ENCODE results near the gene MECR.
A peak's percentile ranks its signal among the peaks of the same experiment; 100 is the strongest.
"Not testable (repeated sequence)": the region's sequence is repeated elsewhere in the genome, so short reads cannot be mapped to it uniquely, and the experiment has no call there.

The MECR gene

GRCh38 chr1:29150346-29150745 is 80.4 kb downstream of the MECR start:
- Histone ChIP-seq H3K79me1 (replicated peaks; ENCODE audit: low read length, poor library complexity, severe bottlenecking) (peaks cover 37% of the 10 kb centered on the region), H3K36me3 (ENCODE audit: control insufficient read depth in 1 of 2, insufficient read depth in 2 of 2, low read depth in 1 of 2, low read length in 2 of 2) (peaks cover 68 to 90% of the 10 kb centered on the region in 2 experiments)
- H2AK5ac ChIP-seq (ENCODE audit: low read length, severe bottlenecking); H2BK12ac ChIP-seq (ENCODE audit: low read length in 2 of 2); H2BK120ac ChIP-seq (ENCODE audit: low read depth, low read length); H3K4me3 ChIP-seq (ENCODE audit: insufficient read depth in 1 of 2, low read depth in 1 of 2, low read length in 2 of 2); H3K18ac ChIP-seq (ENCODE audit: low read depth in 1 of 2, low read length in 2 of 2); H3K9me3 ChIP-seq (ENCODE audit: control insufficient read depth, low read length); H3K4me2 ChIP-seq (ENCODE audit: low read length, poor library complexity, severe bottlenecking); H3K23ac ChIP-seq (ENCODE audit: low read length in 2 of 2); H2BK5ac ChIP-seq (ENCODE audit: low read depth, low read length, poor library complexity, severe bottlenecking); H3K27ac ChIP-seq (ENCODE audit: low read length, poor library complexity, severe bottlenecking); H3K4ac ChIP-seq (ENCODE audit: low read depth in 1 of 2, low read length in 2 of 2); H4K91ac ChIP-seq (ENCODE audit: low read length); H2BK15ac ChIP-seq (ENCODE audit: low read depth, poor library complexity, severe bottlenecking); H4K8ac ChIP-seq (ENCODE audit: low read length); H3K4me1 ChIP-seq (ENCODE audit: control insufficient read depth, insufficient read depth, low read depth, low read length); H3K14ac ChIP-seq (ENCODE audit: low read length in 2 of 2); H2AFZ ChIP-seq (ENCODE audit: low read depth, low read length); H3K9ac ChIP-seq (ENCODE audit: low read length); H3K27me3 ChIP-seq (ENCODE audit: control insufficient read depth in 1 of 2, insufficient read depth in 1 of 2, low read length in 2 of 2); DNase-seq: not testable (repeated sequence)
- WGBS = 96% methylated on average over 8 of the region's 9 CpGs

GRCh38 chr1:29148656-29149491 is 81.9 kb downstream of the MECR start:
- Histone ChIP-seq H2AK5ac (ENCODE audit: low read length, severe bottlenecking) (no peak overlapping the region), H3K18ac (ENCODE audit: low read depth in 1 of 2, low read length in 2 of 2) (no peak overlapping the region), H3K4me3 (ENCODE audit: insufficient read depth in 1 of 2, low read depth in 1 of 2, low read length in 2 of 2) (no peak overlapping the region), H3K27ac (ENCODE audit: low read length, poor library complexity, severe bottlenecking) (no peak overlapping the region), H3K36me3 (ENCODE audit: control insufficient read depth in 1 of 2, insufficient read depth in 2 of 2, low read depth in 1 of 2, low read length in 2 of 2) (peaks cover 66 to 78% of the 10 kb centered on the region in 2 experiments), H2BK12ac (ENCODE audit: low read length in 2 of 2) (no peak overlapping the region), H3K9me3 (ENCODE audit: control insufficient read depth, low read length) (no peaks in the 10 kb centered on the region), H2BK120ac (ENCODE audit: low read depth, low read length) (no peak overlapping the region), H4K91ac (ENCODE audit: low read length) (no peak overlapping the region), H3K23ac (ENCODE audit: low read length in 2 of 2) (no peak overlapping the region), H3K4me1 (ENCODE audit: control insufficient read depth, insufficient read depth, low read depth, low read length) (no peaks in the 10 kb centered on the region), H2BK15ac (ENCODE audit: low read depth, poor library complexity, severe bottlenecking) (no peak overlapping the region), H3K4me2 (ENCODE audit: low read length, poor library complexity, severe bottlenecking) (no peak overlapping the region), H3K9ac (ENCODE audit: low read length) (no peak overlapping the region), H3K27me3 (ENCODE audit: control insufficient read depth in 1 of 2, insufficient read depth in 1 of 2, low read length in 2 of 2) (no peaks in the 10 kb centered on the region), H4K8ac (ENCODE audit: low read length) (no peak overlapping the region), H2AFZ (ENCODE audit: low read depth, low read length) (no peak overlapping the region), H3K79me1 (replicated peaks; ENCODE audit: low read length, poor library complexity, severe bottlenecking) (peaks cover 33% of the 10 kb centered on the region), H3K4ac (ENCODE audit: low read depth in 1 of 2, low read length in 2 of 2) (no peak overlapping the region), H2BK5ac (ENCODE audit: low read depth, low read length, poor library complexity, severe bottlenecking) (no peak overlapping the region), H3K14ac (ENCODE audit: low read length in 2 of 2) (no peak overlapping the region)
- WGBS = 95% methylated on average over 35 of the region's 35 CpGs
- DNase-seq = no peak

- no peak overlapping the region for H3K23ac ChIP-seq (ENCODE audit: low read length in 2 of 2)
- H2BK15ac ChIP-seq (ENCODE audit: low read depth, poor library complexity, severe bottlenecking) = no peak overlapping the region
- no peak overlapping the region for H4K8ac ChIP-seq (ENCODE audit: low read length)
- no peak overlapping the region for H3K4ac ChIP-seq (ENCODE audit: low read depth in 1 of 2, low read length in 2 of 2)
- no peaks in the 10 kb centered on the region for H3K9me3 ChIP-seq (ENCODE audit: control insufficient read depth, low read length)
- no peak overlapping the region for H2AFZ ChIP-seq (ENCODE audit: low read depth, low read length)
- H3K36me3 ChIP-seq (ENCODE audit: control insufficient read depth in 1 of 2, insufficient read depth in 2 of 2, low read depth in 1 of 2, low read length in 2 of 2) = peaks cover 51 to 58% of the 10 kb centered on the region in 2 experiments
- H3K27ac ChIP-seq (ENCODE audit: low read length, poor library complexity, severe bottlenecking) = peak overlapping the region; percentile 15
- H3K4me3 ChIP-seq (ENCODE audit: insufficient read depth in 1 of 2, low read depth in 1 of 2, low read length in 2 of 2) = no peak overlapping the region
- no peaks in the 10 kb centered on the region for H3K27me3 ChIP-seq (ENCODE audit: control insufficient read depth in 1 of 2, insufficient read depth in 1 of 2, low read length in 2 of 2)
- H3K14ac ChIP-seq (ENCODE audit: low read length in 2 of 2) = no peak overlapping the region
- H2BK12ac ChIP-seq (ENCODE audit: low read length in 2 of 2) = no peak overlapping the region
- H4K91ac ChIP-seq (ENCODE audit: low read length) = no peak overlapping the region
- H2AK5ac ChIP-seq (ENCODE audit: low read length, severe bottlenecking) = no peak overlapping the region
- peak overlapping the region; percentile 71 for H3K9ac ChIP-seq (ENCODE audit: low read length)
- H2BK5ac ChIP-seq (ENCODE audit: low read depth, low read length, poor library complexity, severe bottlenecking) = no peak overlapping the region
- H3K4me1 ChIP-seq (ENCODE audit: control insufficient read depth, insufficient read depth, low read depth, low read length) = no peaks in the 10 kb centered on the region
- WGBS = 96% methylated on average over 8 of the region's 8 CpGs
- H3K4me2 ChIP-seq (ENCODE audit: low read length, poor library complexity, severe bottlenecking) = no peak overlapping the region
- no peak for DNase-seq
- no peak overlapping the region for H3K18ac ChIP-seq (ENCODE audit: low read depth in 1 of 2, low read length in 2 of 2)
- H2BK120ac ChIP-seq (ENCODE audit: low read depth, low read length) = no peak overlapping the region
- peaks cover 27% of the 10 kb centered on the region for H3K79me1 ChIP-seq (replicated peaks; ENCODE audit: low read length, poor library complexity, severe bottlenecking)
Measured at GRCh38 chr1:29145739-29146437, 84.8 kb downstream of the MECR start.

DNA sequence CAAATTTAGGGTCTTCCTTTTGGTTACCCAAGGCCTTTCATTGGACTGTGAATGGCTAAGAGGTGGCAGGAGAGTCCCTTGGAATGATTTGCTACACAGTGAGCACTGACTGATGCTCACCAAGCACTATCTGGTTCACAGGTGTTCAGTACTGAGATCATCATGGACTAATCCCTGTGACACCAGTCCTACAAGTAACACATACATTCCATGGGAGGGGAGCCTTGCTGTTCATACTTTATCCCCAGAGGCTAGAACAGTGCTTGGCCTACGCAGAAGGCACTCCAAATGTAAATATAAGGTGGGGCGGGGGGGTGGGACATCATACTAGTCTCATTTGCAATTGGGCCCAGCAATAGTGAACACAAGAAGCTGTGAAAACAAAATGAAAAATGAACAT is 86.6 kb downstream of the MECR start:
- Histone ChIP-seq H4K8ac (ENCODE audit: low read length) (no peak overlapping the region), H3K9me3 (ENCODE audit: control insufficient read depth, low read length) (no peaks in the 10 kb centered on the region), H3K36me3 (ENCODE audit: control insufficient read depth in 1 of 2, insufficient read depth in 2 of 2, low read depth in 1 of 2, low read length in 2 of 2) (peaks cover 36 to 43% of the 10 kb centered on the region in 2 experiments), H2BK5ac (ENCODE audit: low read depth, low read length, poor library complexity, severe bottlenecking) (no peak overlapping the region), H4K91ac (ENCODE audit: low read length) (no peak overlapping the region), H2AFZ (ENCODE audit: low read depth, low read length) (no peak overlapping the region), H2BK15ac (ENCODE audit: low read depth, poor library complexity, severe bottlenecking) (no peak overlapping the region), H2BK12ac (ENCODE audit: low read length in 2 of 2) (no peak overlapping the region), H2AK5ac (ENCODE audit: low read length, severe bottlenecking) (no peak overlapping the region), H3K4me2 (ENCODE audit: low read length, poor library complexity, severe bottlenecking) (no peak overlapping the region), H3K27ac (ENCODE audit: low read length, poor library complexity, severe bottlenecking) (no peak overlapping the region), H3K14ac (ENCODE audit: low read length in 2 of 2) (no peak overlapping the region), H3K18ac (ENCODE audit: low read depth in 1 of 2, low read length in 2 of 2) (no peak overlapping the region), H2BK120ac (ENCODE audit: low read depth, low read length) (no peak overlapping the region), H3K79me1 (replicated peaks; ENCODE audit: low read length, poor library complexity, severe bottlenecking) (peaks cover 19% of the 10 kb centered on the region), H3K4ac (ENCODE audit: low read depth in 1 of 2, low read length in 2 of 2) (no peak overlapping the region), H3K4me1 (ENCODE audit: control insufficient read depth, insufficient read depth, low read depth, low read length) (no peaks in the 10 kb centered on the region), H3K4me3 (ENCODE audit: insufficient read depth in 1 of 2, low read depth in 1 of 2, low read length in 2 of 2) (no peak overlapping the region), H3K27me3 (ENCODE audit: control insufficient read depth in 1 of 2, insufficient read depth in 1 of 2, low read length in 2 of 2) (no peaks in the 10 kb centered on the region), H3K9ac (ENCODE audit: low read length) (no peak overlapping the region), H3K23ac (ENCODE audit: low read length in 2 of 2) (no peak overlapping the region)
- 100% methylated on average over 1 of the region's 2 CpGs for WGBS
- DNase-seq = no peak
